HEK293 (cell line): ENCODE results near the gene FAM43A.

ENCODE experiments used
- AEBP2 ChIP-seq: fragments of 450-650 bp; formaldehyde crosslinking; IDR thresholded peaks from 2 replicates; pipeline ENCODE4 v1.5.1; 2016; ENCODE audit warnings: missing biosample characterization, missing genetic modification characterization, borderline replicate concordance
- FEZF1 ChIP-seq: fragments of 450-650 bp; formaldehyde crosslinking; IDR thresholded peaks from 2 replicates; pipeline ENCODE4 v1.5.1; 2016; ENCODE audit warnings: missing biosample characterization, missing genetic modification characterization
- KLF10 ChIP-seq: fragments of 450-650 bp; IDR thresholded peaks from 2 replicates; pipeline ENCODE4 v1.5.1; 2018; ENCODE audit warnings: missing biosample characterization, mild to moderate bottlenecking, missing genetic modification characterization
- MEIS1 ChIP-seq: sonication (generic); formaldehyde crosslinking; IDR thresholded peaks from 2 replicates; pipeline ENCODE4 v1.8.1; 2022; ENCODE audit warnings: missing genetic modification reagents, mild to moderate bottlenecking, borderline replicate concordance
- MYNN ChIP-seq: fragments of 450-650 bp; formaldehyde crosslinking; IDR thresholded peaks from 2 replicates; pipeline ENCODE4 v1.5.1; 2016; ENCODE audit warnings: missing biosample characterization, missing genetic modification characterization, borderline replicate concordance
- MZF1 ChIP-seq: fragments of 450-650 bp; formaldehyde crosslinking; IDR thresholded peaks from 2 replicates; pipeline ENCODE4 v1.5.1; 2017; ENCODE audit warnings: missing biosample characterization, missing genetic modification characterization, borderline replicate concordance
- REST ChIP-seq: fragments of 450-650 bp; formaldehyde crosslinking; IDR thresholded peaks from 2 replicates; pipeline ENCODE4 v1.5.1; 2016; ENCODE audit warnings: missing biosample characterization, missing genetic modification characterization
- SP2 ChIP-seq: fragments of 450-650 bp; formaldehyde crosslinking; IDR thresholded peaks from 2 replicates; pipeline ENCODE4 v1.5.1; 2016; ENCODE audit warnings: missing biosample characterization, missing genetic modification characterization
- ZBTB21 ChIP-seq: fragments of 450-650 bp; formaldehyde crosslinking; IDR thresholded peaks from 2 replicates; pipeline ENCODE4 v1.5.1; 2017; ENCODE audit warnings: missing biosample characterization, missing genetic modification characterization
- ZBTB6 ChIP-seq: fragments of 450-650 bp; formaldehyde crosslinking; IDR thresholded peaks from 2 replicates; pipeline ENCODE4 v1.5.1; 2017; ENCODE audit warnings: missing biosample characterization, missing genetic modification characterization
- ZNF121 ChIP-seq: fragments of 450-650 bp; formaldehyde crosslinking; IDR thresholded peaks from 2 replicates; pipeline ENCODE4 v1.5.1; 2016; ENCODE audit warnings: missing biosample characterization, missing genetic modification characterization
- ZNF239 ChIP-seq: fragments of 450-650 bp; formaldehyde crosslinking; IDR thresholded peaks from 2 replicates; pipeline ENCODE4 v1.5.1; 2016; ENCODE audit warnings: missing biosample characterization, missing genetic modification characterization
- ZNF24 ChIP-seq: fragments of 450-650 bp; formaldehyde crosslinking; IDR thresholded peaks from 2 replicates; pipeline ENCODE4 v1.5.1; 2016; ENCODE audit warnings: missing biosample characterization, missing genetic modification characterization
- ZNF341 ChIP-seq: fragments of 450-650 bp; formaldehyde crosslinking; IDR thresholded peaks from 2 replicates; pipeline ENCODE4; 2016; ENCODE audit warnings: low read depth, missing biosample characterization, missing genetic modification characterization
- ZNF426 ChIP-seq: fragments of 450-650 bp; formaldehyde crosslinking; IDR thresholded peaks from 2 replicates; pipeline ENCODE4 v1.5.1; 2017; ENCODE audit warnings: missing biosample characterization, missing genetic modification characterization, mild to moderate bottlenecking, inconsistent platforms, moderate library complexity
- ZNF530 ChIP-seq: fragments of 450-650 bp; formaldehyde crosslinking; IDR thresholded peaks from 2 replicates; pipeline ENCODE4 v1.5.1; 2016; ENCODE audit warnings: low read depth, missing biosample characterization, missing genetic modification characterization
- ZNF560 ChIP-seq: fragments of 450-650 bp; formaldehyde crosslinking; IDR thresholded peaks from 2 replicates; pipeline ENCODE4 v1.5.1; 2017; ENCODE audit warnings: missing biosample characterization, missing genetic modification characterization, borderline replicate concordance
- ZNF561 ChIP-seq: fragments of 450-650 bp; IDR thresholded peaks from 2 replicates; pipeline ENCODE4 v1.5.1; 2018; ENCODE audit warnings: missing biosample characterization, missing genetic modification characterization, borderline replicate concordance
- ZNF626 ChIP-seq: fragments of 450-650 bp; sonication (Bioruptor Pico); formaldehyde crosslinking; IDR thresholded peaks from 2 replicates; pipeline ENCODE4 v1.5.1; 2018; ENCODE audit warnings: missing biosample characterization, missing genetic modification characterization, inconsistent platforms
- ZNF654 ChIP-seq: fragments of 450-650 bp; formaldehyde crosslinking; IDR thresholded peaks from 2 replicates; pipeline ENCODE4 v1.5.1; 2016; ENCODE audit warnings: low read depth, missing biosample characterization, missing genetic modification characterization
- ZNF670 ChIP-seq: fragments of 450-650 bp; formaldehyde crosslinking; IDR thresholded peaks from 2 replicates; pipeline ENCODE4 v1.5.1; 2016; ENCODE audit warnings: missing biosample characterization, missing genetic modification characterization, low read depth
- ZNF677 ChIP-seq: fragments of 450-650 bp; IDR thresholded peaks from 2 replicates; pipeline ENCODE4 v1.5.0; 2018; ENCODE audit warnings: missing biosample characterization, mild to moderate bottlenecking, missing genetic modification characterization, moderate library complexity
- ZNF791 ChIP-seq: fragments of 450-650 bp; formaldehyde crosslinking; IDR thresholded peaks from 2 replicates; pipeline ENCODE4 v1.5.1; 2016; ENCODE audit warnings: missing biosample characterization, missing genetic modification characterization
- ZNF792 ChIP-seq: fragments of 450-650 bp; formaldehyde crosslinking; IDR thresholded peaks from 2 replicates; pipeline ENCODE4 v1.5.1; 2016; ENCODE audit warnings: missing biosample characterization, missing genetic modification characterization
- ZNF843 ChIP-seq: fragments of 450-650 bp; formaldehyde crosslinking; IDR thresholded peaks from 2 replicates; pipeline ENCODE4 v1.5.1; 2016; ENCODE audit warnings: missing biosample characterization, missing genetic modification characterization
- TF ChIP-seq, protein P1 (sequence below): fragments of 450-650 bp; formaldehyde crosslinking; IDR thresholded peaks from 2 replicates; pipeline ENCODE4 v1.5.1; 2016; ENCODE audit warnings: missing biosample characterization, missing genetic modification characterization, borderline replicate concordance
- TF ChIP-seq, protein P2 (sequence below): fragments of 450-650 bp; formaldehyde crosslinking; IDR thresholded peaks from 2 replicates; pipeline ENCODE4 v1.5.1; 2016; ENCODE audit warnings: missing biosample characterization, missing genetic modification characterization

The FAM43A gene

GRCh38 chr3:194685718-194686413 is at the start of gene FAM43A (continued):
- TF ChIP-seq MEIS1 (CRISPR knock-in tag) (no peak), ZBTB21 (tag by site-specific recombination) (no peak), ZNF792 (tag by site-specific recombination) (no peak; the same call in 1 of the 2 replicates), ZNF121 (tag by site-specific recombination) (no peak), ZNF24 (tag by site-specific recombination) (0 out of 2 replicates have a peak, but pooled peaks have one; percentile 45), AEBP2 (tag by site-specific recombination) (no peak), ZBTB6 (no peak), ZNF791 (tag by site-specific recombination) (no peak), ZNF654 (no peak), SP2 (tag by site-specific recombination) (peak; percentile 70), ZNF560 (tag by site-specific recombination) (no peak), MYNN (tag by site-specific recombination) (no peak), ZNF530 (tag by site-specific recombination) (no peak), ZNF341 (tag by site-specific recombination) (peak; percentile 70), MZF1 (tag by site-specific recombination) (0 out of 2 replicates have a peak, but pooled peaks have one; percentile 52), ZNF626 (tag by site-specific recombination) (no peak), ZNF426 (tag by site-specific recombination) (no peak), ZNF843 (tag by site-specific recombination) (0 out of 2 replicates have a peak, but pooled peaks have one; percentile 45), FEZF1 (tag by site-specific recombination) (no peak), ZNF239 (tag by site-specific recombination) (no peak), ZNF561 (tag by site-specific recombination) (peak; percentile 75), REST (peak; percentile 46; the same call in 1 of the 2 replicates), ZNF670 (tag by site-specific recombination) (no peak), KLF10 (tag by site-specific recombination) (no peak), ZNF677 (peak; percentile 49; the same call in 1 of the 2 replicates)
- TF ChIP-seq, protein P1, sequence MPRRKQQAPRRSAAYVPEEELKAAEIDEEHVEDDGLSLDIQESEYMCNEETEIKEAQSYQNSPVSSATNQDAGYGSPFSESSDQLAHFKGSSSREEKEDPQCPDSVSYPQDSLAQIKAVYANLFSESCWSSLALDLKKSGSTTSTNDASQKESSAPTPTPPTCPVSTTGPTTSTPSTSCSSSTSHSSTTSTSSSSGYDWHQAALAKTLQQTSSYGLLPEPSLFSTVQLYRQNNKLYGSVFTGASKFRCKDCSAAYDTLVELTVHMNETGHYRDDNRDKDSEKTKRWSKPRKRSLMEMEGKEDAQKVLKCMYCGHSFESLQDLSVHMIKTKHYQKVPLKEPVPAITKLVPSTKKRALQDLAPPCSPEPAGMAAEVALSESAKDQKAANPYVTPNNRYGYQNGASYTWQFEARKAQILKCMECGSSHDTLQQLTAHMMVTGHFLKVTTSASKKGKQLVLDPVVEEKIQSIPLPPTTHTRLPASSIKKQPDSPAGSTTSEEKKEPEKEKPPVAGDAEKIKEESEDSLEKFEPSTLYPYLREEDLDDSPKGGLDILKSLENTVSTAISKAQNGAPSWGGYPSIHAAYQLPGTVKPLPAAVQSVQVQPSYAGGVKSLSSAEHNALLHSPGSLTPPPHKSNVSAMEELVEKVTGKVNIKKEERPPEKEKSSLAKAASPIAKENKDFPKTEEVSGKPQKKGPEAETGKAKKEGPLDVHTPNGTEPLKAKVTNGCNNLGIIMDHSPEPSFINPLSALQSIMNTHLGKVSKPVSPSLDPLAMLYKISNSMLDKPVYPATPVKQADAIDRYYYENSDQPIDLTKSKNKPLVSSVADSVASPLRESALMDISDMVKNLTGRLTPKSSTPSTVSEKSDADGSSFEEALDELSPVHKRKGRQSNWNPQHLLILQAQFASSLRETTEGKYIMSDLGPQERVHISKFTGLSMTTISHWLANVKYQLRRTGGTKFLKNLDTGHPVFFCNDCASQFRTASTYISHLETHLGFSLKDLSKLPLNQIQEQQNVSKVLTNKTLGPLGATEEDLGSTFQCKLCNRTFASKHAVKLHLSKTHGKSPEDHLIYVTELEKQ (tag by site-specific recombination): no peak
- TF ChIP-seq, protein P2, sequence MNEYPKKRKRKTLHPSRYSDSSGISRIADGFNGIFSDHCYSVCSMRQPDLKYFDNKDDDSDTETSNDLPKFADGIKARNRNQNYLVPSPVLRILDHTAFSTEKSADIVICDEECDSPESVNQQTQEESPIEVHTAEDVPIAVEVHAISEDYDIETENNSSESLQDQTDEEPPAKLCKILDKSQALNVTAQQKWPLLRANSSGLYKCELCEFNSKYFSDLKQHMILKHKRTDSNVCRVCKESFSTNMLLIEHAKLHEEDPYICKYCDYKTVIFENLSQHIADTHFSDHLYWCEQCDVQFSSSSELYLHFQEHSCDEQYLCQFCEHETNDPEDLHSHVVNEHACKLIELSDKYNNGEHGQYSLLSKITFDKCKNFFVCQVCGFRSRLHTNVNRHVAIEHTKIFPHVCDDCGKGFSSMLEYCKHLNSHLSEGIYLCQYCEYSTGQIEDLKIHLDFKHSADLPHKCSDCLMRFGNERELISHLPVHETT (tag by site-specific recombination): peak; percentile 56; the same call in 1 of the 2 replicates
